HG02759 (cell line): ENCODE measurements around the gene ROBO1.

Source experiments
- ATAC-seq: cut with Tn5 transposase; IDR thresholded peaks from one replicate; pipeline ENCODE4 v1.9.1; 2021; ENCODE audit warnings: mild to moderate bottlenecking, moderate library complexity; ENCODE audit not compliant: unreplicated experiment

ROBO1 gene

DNA sequence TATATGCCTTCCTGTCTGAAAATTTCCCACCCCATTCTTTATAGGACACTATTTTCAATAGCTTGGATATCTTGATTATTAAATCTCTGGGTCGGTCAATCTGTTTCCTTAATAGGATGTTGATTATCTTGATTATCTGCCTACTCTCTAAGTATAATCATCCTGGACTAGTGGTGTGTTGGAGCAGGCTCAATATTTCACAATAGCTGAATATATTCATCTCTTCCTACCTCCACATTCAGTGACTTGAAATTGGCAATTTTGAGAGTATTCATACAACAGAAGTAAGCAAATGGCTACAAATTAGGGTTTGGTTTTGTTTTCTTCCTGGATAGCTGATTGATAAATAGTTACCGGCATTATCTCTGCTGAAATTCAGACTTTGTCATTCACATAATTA is 1162.6 kb downstream of the ROBO1 start:
- ATAC-seq = no peak

DNA sequence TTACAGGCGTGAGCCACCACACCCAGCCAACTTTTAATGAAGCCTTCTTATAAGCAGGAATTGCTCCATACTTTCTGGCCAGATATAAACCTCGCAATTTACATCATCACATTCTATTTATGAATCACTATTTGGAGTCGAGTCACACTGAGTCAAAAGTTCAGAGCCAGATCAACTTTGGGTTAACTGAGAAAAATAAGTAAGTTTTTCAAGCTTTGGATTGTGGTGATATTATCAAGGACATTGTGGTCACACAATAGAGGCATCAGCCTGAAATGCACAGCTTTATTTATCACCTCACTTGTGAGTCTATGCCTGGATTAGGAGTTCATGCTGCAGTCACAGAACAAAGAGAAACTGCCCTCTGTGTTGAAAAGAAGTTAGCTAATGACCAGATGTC is 1163.5 kb downstream of the ROBO1 start:
- ATAC-seq = no peak

DNA sequence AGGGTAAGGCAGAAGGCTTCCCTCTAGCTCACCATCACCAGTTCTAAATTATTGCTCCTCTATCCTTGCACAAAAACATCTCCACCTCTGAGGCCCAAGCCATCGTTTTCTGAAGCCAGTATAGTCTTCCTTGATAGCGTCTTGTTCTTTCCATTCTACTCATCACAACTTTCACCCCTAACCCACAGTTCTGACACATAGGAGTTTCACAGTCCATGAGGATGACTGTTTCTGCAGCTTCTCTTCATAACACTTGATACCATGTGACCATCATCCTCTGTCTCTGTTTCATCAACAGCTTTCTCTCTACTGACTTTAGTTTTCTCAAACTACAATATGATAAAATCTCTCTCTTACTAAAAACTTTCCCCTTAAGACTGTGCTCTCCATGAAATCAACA is 1166.5 kb downstream of the ROBO1 start:
- no peak for ATAC-seq

DNA sequence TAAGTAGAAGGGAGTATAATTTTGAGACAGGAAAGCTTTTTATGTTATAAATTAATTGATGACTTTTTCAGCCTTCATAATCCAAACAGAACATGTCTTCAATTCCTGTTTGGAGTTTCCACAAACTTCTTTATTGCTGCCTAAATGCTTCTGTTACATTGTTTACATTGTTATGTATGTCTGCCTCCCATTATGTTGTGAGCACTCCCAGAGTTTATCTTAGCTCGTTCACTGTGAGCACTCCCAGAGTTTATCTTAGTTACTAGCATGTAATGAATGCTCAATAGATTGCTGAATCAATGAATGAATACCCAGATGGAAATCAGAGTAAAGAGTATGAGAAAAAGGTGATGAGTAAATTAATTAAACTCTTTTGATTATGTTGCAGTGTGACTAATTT is 1178.0 kb downstream of the ROBO1 start:
- ATAC-seq = no peak

DNA sequence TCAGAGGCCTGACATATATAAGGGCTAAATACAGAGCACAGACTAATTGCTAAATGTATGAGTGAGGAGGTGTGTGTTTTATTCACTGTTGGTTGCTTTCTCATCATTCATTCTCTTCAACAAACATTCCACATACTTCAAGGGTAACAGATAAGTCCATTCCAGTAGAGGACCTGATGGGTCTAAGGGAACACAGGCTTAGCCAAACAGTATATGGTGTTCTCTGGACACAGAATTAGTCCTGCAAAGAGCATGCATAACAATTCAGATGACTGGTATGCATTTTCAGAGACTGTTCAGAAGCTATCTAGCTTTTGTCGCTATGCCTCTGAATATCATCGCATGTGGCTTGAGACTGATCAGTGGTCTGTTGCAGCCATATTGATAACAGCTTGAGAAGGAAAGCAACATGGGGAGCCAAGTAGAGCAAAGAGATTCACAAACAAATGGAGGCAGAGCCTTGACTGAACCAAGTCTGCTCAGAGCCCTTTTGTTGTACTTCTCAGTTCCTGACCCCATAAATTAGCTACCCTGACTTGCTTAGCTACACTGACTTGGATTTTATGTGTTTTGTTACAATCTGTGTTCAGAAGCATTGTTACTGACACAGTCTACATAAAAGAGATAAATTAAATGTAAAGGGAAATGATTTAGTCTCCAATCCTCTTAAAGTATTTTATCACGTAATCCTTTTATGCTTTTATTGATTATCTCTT is 1178.7 kb downstream of the ROBO1 start:
- ATAC-seq = no peak

DNA sequence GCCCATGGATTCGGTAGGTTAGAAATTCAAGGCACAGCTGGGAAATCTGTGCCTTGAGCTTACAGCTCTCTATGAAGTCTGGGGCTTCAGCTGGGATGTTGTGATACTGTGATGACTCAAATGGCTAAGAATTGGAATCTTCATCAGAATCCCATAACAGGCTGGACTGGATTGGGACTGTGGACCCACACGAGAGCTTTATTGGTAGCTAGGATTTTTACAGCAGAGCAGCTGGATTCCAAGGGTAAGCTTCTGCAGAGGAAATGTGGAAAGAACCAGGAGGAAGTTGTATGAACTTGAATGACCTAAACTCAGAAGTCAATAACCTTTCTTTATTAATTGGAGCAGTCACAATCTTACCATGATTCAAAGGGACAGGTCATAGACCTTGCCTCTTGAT is 1187.1 kb downstream of the ROBO1 start:
- no peak for ATAC-seq

DNA sequence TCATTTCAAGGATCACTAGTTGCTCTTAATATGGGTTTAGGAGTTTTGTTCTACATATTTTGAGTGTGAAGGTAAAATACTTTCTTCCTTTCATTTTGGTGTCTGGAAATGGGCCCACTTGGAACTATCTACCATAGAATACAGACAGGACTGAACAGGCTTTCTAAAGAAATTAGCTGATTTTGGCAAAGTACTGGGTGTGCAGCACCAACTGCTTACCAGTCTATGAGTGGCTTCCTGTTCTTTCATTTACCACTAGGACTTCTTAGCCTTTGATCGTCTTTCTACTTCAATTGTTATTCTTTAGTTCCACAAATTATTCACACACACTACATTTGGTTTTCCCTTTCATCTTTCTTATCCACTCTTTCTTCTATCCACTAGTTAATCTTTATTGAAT is 1196.3 kb downstream of the ROBO1 start:
- ATAC-seq = no peak

DNA sequence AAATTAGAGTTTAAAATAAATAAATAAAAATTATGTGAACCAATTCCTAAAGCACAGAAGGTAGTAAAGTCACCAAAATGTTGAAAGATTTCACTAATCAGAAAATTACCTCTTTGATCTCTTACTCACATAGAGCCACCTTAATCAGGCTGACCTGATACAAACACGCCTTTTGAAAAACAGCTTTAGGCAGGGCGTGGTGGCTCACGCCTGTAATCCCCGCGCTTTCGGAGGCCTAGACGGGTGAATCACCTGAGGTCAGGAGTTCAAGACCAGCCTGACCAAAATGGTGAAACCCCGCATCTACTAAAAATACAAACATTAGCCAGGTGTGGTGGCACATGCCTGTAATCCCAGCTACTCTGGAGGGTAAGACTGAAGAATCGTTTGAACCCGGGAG is 1197.3 kb downstream of the ROBO1 start:
- no peak for ATAC-seq

DNA sequence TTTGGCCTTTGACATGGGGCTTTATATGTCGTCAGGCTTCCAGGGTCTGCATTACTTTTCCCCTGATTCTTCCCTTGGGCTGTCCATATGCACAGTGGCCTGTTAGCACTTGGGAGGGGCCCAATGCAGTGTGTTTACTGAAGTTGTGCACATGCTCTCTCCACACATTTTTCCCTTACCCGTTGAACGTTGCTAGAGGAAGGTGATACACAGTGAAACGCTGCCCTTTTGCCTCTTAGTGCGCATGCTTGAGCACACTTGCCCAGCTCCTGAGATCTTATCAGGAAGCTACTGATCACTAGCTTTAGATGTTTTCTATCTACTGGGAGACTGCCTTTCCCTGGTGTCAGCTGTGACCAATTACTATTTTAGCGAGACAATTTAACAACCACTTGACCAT is 1198.0 kb downstream of the ROBO1 start:
- no peak for ATAC-seq

DNA sequence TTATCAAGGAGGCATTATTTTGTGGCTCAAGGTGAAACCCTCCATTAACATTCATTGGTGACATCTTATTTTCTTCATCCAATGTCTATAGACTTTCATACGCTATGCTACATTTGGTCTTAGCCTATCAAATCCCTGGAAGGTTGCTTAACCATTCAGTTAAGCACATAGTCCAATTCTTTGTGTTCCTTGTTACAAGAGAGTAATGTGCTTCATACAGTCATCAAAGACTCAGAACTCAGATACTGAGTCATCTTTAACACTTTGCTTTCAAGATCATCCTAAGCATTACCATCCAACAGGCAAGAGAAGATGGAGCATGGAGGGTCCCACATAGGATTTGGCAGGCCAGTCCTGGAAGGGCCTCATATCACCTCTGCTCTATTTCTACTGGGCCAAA is 1202.1 kb downstream of the ROBO1 start:
- no peak for ATAC-seq

DNA sequence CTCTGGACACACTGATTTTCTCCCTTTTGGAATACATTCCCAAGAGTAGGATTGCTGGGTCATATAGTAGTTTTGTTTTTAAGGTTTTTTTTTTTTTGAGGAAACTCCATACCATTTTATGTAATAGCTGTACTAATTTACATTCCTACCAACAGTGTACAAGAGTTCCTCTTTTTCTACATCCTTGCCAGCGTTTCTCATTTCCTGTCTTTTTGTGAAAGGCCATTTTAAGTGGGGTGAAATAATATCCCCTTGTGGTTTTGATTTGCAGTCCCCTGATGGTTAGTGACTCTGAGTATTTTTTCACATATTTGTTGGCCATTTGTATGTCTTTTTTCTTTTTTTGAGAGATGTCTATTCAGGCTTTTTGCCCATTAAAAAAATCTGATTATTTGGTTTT is 1205.5 kb downstream of the ROBO1 start:
- ATAC-seq = no peak
